Ecto neural progenitor cell (in vitro differentiated cells): ENCODE data around the gene KIRREL1.

Experiments used
- DNase-seq: peaks from one replicate; pipeline ENCODE4 v3.0.0-alpha.2; 2018; ENCODE audit warnings: low spot score

Gene KIRREL1

GRCh38 chr1:158075078-158075477 is 81.6 kb downstream of the KIRREL1 start:
- no peak for DNase-seq

DNA sequence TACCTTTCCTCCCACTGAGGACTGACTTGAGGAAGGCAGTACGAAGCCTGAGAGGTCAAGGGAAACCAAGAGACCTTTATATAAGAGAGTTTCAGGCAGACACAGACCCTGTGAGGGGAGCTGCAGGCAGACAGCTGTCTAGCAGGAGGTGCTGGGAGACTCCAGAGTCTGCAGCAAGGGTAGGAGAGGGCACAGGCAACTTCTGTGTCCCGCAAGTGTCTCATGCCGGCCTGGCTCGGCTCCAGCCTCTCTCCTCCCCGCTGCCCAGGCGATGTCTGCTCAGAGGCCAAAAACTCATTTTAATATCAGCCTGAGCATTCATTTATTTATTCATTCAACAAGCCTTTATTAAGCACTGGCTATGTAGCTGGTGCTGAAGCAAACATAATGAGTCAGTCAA is 83.0 kb downstream of the KIRREL1 start:
- no peak for DNase-seq

DNA sequence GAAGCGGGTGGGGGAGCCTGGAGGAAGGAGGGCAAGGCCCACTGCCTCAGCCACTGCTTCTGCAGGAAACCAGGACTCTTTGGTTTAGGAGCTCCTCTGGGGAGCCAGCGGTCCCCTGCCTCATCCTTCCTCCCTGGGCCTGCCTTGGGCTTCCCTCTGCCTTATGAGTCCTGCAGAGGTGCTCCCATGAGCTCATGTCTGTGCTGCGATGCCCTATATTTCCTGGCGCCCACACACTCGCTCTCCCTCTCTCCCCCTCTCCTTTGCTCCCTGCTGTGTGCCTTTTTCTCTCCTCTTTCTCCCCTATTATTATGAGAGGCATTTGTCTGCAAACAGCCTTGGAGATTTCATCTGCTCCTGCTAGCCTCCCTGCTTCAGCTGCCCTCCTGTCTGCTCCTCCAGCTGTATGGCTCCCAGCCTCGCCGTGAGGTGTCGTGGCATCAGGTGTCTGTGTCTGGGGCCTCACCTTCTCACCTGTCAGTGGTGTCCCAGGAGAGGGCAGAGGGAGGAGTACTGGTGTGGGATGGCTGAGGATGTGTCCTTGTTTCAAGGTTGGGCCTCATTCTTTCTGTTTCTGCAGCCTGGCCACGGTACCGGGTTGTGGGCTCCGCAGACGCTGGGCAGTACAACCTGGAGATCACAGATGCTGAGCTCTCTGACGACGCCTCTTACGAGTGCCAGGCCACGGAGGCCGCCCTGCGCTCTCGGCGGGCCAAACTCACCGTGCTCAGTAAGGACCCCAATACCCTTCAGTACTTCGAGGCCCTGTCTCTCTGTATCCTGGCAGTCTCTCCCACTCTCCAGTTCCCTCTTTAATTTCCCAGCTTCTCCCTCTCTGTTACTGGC is 84.2 kb downstream of the KIRREL1 start:
- DNase-seq: no peak

DNA sequence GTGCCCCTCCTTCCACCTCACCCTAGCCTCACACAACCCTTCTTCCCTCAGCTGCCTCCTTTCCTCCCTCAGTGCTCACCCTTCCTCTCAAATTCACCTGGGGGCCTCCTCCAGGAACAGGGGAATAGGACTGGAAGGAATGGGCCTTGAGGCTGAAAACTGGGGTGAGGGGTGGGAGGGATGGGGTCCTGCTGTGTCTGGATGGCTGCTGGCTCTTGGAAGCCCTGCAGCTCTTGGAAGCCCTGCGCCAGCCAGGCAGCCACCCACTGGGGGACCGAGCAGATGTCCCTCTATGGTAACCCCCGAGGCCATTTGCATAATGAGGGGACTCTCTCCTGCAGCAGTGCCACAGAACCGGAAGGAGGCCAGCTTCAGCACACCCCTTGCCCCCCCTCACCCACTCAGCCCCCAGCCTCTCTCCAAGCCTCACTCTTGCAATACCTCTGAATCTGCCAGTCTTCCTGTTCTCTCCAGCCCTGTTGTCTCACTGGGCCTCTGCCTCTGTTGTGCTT is 85.2 kb downstream of the KIRREL1 start:
- no peak for DNase-seq

DNA sequence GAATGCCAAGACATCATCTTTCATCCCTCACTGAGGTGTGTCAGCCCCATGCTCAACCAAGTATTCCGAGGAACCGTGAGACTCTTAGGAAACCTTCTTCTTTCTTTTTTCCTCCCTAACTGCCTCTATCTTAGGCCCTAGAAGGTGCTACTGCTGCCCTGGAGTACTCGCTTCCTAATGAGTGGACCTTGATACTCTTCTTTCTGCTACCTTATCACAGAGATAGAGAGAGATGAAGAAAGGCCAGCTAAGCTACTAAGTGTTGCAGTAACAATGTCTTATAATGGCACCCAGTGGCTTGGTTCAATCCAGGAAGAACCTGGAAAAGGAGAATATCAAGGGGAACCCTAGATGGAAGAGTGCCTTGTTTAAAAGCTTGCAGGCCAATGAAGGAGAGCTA is 86.6 kb downstream of the KIRREL1 start:
- DNase-seq: no peak

- DNase-seq: no peak
These were observed 90.9 kb downstream of the KIRREL1 start for GRCh38 chr1:158084336-158084735.

GRCh38 chr1:158084747-158085146 is 91.3 kb downstream of the KIRREL1 start:
- no peak for DNase-seq

- peak; percentile 83 for DNase-seq
These were observed 94.0 kb downstream of the KIRREL1 start for GRCh38 chr1:158087320-158087927.

- DNase-seq: no peak
These were observed 96.0 kb downstream of the KIRREL1 start for GRCh38 chr1:158089476-158089875.

DNA sequence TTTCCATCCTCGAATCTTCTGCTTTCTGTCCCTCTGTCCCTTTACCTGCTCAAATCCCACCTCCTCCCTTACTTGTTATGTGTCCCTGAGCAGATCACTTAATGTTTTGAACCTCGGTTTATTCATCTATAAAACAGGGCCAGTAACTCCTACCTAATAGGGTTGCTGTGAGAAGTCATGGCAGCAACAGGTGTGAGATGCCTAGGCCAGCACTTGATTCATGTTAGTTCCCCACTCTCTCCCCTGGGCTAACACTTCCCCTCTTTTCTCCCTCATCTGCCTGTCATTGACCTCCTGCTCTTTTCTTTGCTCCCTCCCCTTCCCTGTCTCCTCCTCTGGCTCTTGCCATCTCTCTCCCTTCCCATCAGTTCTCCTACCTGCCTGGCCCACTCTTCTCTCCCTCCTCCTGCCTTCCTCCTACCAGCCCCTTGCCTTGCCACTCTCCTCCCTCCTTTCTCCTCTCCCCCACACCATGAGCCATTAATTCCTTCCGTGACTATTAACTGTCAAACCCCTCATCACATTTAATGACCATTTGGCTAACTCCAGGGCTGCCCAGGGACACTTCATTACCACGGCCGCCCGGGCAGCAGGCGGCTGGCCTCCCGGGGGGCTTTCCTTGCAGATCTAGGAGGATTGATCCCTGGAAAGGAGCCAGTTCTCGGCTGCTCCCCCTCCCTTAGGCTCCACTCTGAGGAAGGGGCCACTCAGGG is 96.6 kb downstream of the KIRREL1 start:
- no peak for DNase-seq

- DNase-seq: no peak
These were observed 99.9 kb downstream of the KIRREL1 start for GRCh38 chr1:158093376-158093775.

GRCh38 chr1:158094571-158094970 is 101.1 kb downstream of the KIRREL1 start:
- DNase-seq: no peak

- DNase-seq: no peak
These were observed 102.4 kb downstream of the KIRREL1 start for GRCh38 chr1:158095737-158096335.

- no peak for DNase-seq
These were observed 104.8 kb downstream of the KIRREL1 start for GRCh38 chr1:158098256-158098655.

DNA sequence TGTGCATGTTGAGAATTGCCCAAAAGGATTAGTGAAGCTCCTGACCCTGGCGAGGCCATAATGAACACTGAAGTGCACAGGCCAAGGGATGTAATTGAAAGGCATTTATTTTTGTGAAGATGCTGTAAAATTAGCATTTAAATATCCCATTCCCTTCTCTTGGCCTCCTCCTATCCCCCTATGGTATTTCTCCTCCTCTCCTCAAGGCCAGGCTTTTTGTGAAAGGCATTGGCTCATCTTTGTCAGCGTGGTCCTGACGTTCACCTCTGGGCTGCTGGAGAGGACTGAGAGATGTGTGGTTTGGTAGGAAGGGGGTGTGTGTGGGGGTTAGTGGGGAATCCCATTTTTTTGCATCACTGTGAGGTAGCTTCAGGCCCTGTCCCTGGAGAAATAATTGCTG is 105.7 kb downstream of the KIRREL1 start:
- DNase-seq: no peak

DNA sequence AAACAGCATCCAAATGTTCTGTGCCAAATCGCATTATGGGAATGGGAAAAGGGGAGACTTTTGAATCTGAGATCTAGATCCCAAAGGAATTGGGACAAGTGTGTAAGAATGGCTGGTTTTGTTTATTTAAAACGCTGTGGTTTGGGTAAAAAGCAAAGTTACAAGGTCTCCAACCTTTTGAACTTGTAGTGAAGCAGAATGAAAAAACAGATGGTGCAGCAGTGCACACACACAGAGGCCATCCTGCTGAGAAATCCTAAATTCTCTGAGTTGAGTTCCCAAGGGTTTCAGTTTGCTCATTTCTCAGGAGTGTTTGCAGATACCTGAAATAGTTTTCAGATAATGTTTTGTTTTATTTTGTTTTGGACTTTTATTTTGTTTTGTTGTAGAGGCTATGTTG is 107.1 kb downstream of the KIRREL1 start:
- no peak for DNase-seq

- DNase-seq: no peak
These were observed 108.0 kb downstream of the KIRREL1 start for GRCh38 chr1:158101455-158101854.

- DNase-seq: no peak
These were observed 108.5 kb downstream of the KIRREL1 start for GRCh38 chr1:158101927-158102326.

DNA sequence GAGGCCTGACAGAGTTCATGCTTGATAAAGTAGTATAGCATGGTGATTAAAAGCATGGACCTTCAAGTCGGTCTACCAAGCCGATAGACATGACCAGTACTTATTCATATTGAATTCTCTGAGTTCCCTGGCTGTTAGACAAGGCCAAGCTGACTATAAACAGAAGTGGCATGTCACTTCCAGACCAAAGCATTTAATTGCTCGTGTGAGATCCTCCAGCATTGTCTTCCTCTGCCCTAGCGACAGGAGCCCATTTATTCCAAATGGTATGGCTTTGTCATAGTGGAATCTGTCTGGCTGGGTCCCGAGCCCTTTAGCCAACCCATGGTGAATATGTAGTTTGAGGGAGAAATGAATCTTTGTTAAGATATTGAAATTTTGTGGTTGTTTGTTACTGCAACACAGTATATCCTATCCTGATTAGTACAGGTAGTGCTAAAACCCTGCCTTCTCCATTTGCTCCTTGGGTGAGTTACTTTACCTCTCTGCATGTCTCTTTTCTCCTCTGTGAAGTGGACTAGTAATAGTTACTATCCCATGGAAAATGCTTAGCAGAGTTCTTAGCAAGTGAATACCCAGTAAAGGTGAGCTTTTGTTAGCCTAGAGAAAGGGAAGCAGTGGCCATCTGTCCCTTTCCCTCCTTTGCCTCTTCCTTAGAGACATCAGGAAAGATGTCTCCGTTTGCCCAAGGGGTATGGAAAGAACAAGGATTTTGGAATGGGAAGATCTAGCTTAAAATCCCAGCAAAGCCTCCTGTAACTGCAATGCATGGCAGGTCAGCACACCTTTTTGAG is 109.6 kb downstream of the KIRREL1 start:
- no peak for DNase-seq

- no peak for DNase-seq
These were observed 110.5 kb downstream of the KIRREL1 start for GRCh38 chr1:158103861-158104522.

GRCh38 chr1:158104891-158105290 is 111.4 kb downstream of the KIRREL1 start:
- DNase-seq: no peak
